GM18517 (cell line): ENCODE data around the gene TMCC2.

Experiments
- ATAC-seq: cut with Tn5 transposase; IDR thresholded peaks from one replicate; pipeline ENCODE4 v1.9.1; 2021; ENCODE audit warnings: mild to moderate bottlenecking, moderate library complexity; ENCODE audit not compliant: unreplicated experiment

The TMCC2 gene

DNA sequence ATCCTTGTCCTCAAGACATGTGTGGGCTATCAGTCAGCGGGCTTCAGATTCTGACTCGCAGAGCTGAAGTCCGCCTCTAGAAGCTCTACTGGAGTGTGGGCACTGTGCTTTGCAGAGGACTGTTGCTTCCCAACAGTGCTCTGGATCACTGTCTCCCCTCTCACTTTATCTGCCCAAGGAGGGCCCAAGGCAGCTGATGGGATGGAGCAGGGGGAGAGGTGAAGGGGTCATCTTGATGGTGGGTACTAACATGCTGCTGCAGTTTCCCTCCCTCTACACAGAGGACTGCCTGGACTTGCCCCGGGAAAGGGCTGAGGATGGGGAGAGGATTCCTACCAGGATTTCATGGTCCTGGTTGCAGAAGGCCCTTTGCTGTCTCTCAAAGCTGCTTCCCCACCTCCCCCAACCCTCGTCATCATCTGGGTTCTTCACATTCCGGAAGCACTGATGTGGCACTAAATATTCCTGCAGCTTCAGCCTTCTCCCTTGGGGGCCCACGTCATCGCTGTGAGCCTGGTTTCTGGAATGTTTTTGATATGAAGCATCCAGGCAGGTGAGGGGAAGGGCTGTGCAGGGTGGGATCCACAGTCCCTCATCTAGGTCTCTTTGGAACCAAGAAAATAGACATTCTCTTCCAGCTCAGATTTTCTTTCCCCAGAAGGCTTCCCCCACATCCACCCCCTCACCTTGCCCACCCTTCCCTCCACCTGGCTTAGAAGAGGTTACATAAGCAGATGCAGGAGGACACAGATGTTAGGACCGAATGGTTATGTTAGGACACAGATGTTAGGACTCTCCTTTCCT lies 70.6 kb downstream of the TMCC2 start:
- ATAC-seq = no peak

- ATAC-seq = no peak
Observed at GRCh38 chr1:205300149-205300548, 72.4 kb downstream of the TMCC2 start.

GRCh38 chr1:205301205-205301821 lies 73.6 kb downstream of the TMCC2 start:
- ATAC-seq = no peak

GRCh38 chr1:205301842-205302588 lies 74.3 kb downstream of the TMCC2 start:
- no peak for ATAC-seq

- ATAC-seq = no peak
Observed at GRCh38 chr1:205303247-205303888, 75.6 kb downstream of the TMCC2 start.

GRCh38 chr1:205304046-205304694 lies 76.4 kb downstream of the TMCC2 start:
- no peak for ATAC-seq

- no peak for ATAC-seq
Observed at GRCh38 chr1:205304695-205305070, 76.9 kb downstream of the TMCC2 start.

DNA sequence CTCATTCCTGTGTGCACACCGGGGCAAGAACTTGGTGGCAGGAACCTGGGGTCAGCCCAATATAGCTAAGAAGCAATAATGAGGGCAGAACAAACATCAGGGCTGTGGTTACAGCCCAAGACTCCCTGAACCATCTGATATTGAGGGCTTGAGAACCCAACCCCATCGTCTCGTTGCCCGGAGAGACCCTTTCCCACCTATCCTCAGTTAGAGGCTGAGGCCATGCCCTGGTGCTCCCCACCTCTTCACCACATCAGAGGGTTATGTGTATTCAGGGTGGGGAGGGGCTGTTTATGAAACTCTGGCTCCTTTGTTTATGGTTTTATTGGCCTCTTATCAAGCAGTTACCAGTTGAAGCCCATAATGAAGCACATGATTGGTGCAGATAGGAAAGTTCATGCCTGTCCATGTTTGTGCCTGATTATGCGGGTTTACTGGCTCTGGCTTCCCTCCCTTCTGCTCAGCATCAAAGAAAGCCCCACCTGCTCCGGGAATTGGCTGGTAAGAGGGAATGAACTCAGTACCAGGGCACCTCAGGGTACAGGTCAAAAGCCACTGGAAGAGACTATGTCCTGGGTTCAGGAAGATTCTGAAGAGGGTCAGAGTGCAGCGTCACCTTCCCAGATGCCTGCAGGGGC lies 79.3 kb downstream of the TMCC2 start:
- ATAC-seq = no peak

DNA sequence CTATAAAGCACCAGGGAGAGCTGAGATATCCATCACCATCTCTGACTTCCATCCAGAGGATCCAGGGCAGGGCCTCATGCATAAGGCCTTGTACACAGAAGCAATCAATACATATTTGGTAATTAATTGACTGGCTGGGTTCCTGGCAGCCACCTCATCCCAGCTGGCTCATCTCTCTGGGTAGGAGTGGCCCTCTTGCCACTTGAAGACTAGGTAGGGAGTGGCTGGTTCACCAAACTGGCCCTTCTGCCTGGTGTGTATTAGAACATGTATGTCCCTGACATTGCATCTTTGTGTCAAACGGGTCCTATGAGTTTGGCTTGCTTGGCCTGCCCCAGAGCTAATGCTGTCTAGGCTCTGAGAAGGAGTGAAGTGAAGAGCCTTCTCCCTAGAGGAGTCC lies 82.0 kb downstream of the TMCC2 start:
- ATAC-seq = no peak

GRCh38 chr1:205310976-205311704 lies 83.4 kb downstream of the TMCC2 start:
- ATAC-seq = no peak

GRCh38 chr1:205312866-205313562 lies 85.3 kb downstream of the TMCC2 start:
- no peak for ATAC-seq

DNA sequence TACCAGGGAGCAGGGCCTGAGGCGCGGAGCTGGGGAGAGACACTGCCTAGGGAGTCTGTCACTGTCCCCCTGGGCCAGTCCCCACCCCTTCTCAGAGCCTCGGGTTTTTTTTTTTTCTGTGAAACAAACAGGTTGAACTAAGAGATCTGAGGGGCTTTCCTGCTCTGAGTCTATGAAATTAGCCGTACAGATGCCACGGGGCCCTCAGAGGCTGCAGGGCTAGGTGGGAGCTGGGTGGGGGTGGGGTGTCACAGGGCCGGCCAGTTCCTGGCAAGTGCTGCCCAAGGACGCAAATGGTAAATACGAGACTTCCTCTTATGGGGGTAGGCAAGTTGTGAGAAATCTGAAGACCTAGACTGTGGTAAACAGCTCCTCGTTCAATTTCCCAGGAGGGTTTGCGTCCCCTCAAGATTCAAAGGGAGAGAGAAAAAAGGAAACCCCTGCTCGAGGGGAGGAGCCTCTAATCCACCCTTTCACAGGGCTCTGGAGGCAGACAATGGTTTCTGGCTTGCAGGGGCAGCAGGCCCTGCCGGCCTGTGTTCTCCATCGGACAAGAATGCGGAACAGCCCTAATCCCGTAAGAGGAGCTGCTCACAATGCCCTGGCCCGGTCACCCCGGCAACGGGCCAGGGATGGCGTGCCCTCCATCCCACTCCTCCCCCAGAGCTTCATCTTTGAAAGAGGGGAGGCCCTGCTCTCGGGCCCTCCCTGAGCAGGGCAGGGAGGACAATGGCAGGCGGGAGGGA lies 86.0 kb downstream of the TMCC2 start:
- ATAC-seq = no peak

DNA sequence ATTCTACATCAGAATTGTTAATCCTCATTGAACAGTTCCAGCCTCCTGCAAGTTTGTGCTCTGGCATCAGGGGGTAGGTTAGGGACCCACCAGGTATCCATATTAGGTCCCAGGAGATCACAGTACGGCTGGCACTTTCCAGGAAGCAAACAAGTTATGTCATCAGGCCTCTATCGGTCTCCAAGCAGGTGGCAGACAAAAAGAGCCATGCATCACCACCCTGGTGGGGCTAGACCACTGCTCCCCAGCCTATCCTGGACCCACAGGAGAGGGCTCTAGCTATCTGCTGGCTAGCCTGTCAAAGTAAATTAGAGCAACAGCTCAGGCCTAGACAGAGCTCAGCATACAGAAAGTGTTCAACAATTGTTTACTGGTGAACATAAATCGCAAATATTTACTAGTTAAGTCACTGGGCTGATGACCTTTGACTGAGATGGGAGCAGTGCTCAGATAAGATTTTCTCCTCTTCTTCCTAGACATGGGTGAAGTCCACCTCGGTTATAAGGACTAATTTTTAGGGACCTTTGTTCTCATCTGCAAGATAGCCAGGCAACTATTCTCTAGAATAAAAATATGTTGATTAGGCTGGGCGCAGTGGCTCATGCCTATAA lies 87.4 kb downstream of the TMCC2 start:
- no peak for ATAC-seq

DNA sequence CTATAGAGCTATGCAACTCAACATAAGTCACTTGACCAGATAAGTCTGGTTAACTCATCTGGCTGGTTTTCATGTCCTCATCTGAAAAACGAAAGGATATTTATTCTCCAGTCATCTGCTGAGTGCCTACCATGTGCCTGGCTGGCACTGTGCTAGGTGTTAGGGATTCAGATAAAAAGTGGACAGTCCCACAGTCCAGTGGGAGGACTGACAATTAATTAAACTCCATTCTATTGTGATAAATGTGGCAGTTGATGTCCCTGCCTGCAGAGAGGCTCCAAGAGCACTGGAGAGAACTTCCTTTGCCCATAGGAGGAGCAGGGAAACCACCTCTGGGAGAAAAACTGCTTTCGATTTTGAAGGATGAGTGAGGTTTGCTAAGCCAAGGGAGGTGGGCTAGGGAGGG lies 88.4 kb downstream of the TMCC2 start:
- no peak for ATAC-seq

GRCh38 chr1:205317311-205317917 lies 89.7 kb downstream of the TMCC2 start:
- no peak for ATAC-seq

DNA sequence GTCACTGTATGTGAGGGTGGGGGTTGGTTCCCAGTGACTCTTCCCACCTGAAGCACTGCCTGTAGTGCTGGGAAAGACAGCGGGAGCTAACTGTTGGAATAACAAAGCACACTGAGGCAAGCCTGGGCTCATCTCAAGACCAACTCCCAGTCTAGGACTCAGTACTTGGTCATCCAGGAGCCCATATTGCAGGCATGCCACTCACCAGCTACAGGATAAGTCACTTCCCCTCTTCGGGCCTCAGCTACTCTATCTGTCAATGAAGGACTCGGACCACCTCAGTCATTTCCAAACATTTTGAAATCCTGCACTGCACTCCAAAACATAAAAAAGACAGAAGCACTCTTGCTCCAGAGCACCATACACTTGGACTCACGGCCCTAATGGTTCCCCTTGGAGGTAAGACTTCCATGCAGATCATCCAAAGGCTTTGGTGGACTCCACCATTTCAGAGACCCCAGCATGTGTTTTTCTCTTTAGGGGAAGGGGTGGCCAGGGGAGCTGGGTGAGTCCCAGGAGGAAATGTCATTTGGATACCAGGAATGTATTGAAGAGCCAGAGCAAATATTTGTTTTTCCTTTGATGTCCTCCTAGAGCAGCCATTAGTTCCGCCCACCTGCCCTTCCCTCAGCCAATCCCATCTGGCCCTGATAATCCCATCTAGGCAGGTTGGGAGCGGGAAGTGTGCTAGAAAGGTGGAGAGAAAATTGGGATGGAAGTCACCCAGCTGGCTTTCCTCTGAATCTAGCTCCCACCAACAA lies 90.7 kb downstream of the TMCC2 start:
- no peak for ATAC-seq
